ENCODE results near the gene CALR3.
"Not testable (repeated sequence)": the region's sequence is repeated elsewhere in the genome, so short reads cannot be mapped to it uniquely, and the experiment has no call there.

Gene CALR3

DNA sequence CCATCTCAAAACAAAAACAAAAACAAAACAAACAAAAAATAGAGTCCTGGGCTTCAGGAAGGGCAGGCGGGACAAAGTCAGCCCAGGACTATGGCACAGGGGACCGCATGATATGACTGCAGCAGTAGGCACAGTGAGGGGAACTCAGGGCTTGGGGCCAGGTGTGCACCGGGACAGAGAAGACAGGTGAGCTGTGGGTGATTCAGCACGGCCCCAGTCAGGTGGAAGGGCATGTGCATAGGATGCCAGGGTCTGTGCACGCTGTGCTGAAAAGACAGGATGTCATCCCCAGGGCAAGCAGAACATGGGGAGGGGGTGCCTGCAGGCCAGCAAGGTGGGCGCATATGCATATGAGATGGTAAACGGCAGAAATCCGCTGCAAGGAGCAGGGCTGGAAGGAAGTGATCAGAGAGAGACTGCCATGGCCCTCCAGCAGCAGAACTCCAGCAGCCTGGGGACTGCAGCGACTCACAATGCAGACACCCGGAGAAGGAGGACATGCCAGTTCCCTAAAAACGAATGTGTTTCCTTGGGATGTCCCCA is 39.2 kb downstream of the CALR3 start:
- no peak for DNase-seq

DNA sequence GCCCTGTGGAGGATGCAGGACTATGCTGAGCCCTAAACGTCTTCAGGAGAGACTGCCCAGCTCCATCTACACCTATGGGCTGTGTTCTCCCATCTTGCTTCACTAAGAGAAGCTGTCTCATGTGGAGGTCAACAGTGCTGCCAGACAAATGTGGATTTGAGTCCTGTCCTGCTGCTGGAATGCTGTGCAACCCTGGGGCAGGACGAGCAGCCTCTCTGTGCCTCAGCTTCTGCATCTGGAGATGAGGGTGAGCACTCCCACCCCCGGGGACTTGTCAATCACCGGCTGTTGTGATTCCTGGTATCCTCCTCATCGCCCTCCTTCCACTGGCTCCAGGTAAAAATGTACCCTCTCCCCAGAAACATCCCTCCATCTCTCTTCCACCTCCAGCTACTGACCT is 40.5 kb downstream of the CALR3 start:
- DNase-seq = no peak

DNA sequence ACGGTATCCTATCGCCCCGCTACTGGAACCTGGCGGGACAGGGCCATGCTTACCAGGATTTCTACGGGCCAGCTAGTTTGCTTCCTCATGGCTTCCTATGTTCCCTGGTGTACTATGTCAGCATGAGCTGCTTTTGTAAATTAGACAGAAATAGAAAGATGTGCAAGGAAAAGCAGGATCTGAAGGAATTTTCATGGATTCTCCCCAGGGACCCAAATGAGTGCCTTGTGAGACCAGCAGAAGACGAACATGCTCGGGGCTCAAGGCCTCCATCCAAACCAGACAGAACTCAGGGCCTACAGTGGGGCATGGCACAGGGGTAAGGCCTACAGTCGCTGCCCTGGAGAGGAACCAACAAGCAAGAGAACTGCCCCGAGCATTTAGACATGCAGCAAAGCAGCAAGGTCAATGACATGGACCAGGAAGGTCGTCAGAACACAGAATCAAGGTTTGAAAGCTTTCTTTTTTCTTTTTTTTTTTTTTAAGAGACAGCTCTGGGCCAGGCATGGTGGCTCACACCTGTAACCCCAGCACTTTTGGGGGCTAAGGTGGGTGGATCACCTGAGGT is 41.5 kb downstream of the CALR3 start:
- DNase-seq = no peak

GRCh38 chr19:16452325-16452724 is 43.6 kb downstream of the CALR3 start:
- no peak for DNase-seq

DNA sequence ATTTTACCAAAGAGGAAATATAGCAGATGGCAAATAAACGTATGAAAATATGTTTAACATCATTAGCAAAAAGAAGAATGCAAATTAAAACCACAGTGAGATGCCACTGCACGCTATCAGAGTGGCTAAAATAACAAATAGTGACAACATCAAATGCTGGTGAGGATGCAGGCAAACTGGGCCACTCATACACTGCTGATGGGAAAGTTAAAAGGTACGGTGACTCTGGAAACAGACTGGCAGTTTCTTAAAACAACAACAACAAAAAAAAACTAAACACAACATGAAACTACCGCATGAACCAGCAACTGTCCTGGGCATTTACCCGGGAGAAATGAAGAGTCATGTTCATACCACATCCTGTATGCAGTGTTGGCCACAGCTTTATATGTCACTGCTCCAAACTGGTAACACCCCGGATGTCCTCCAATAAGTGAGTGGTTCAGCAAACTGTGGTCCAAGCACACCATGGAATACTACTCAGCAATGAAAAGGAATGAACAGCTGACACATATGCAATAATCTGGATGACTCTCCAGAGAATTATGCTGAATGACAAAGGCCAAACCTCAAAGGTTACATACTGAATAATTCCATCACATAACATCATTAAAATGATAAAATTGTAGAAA is 46.5 kb downstream of the CALR3 start:
- DNase-seq = no peak

GRCh38 chr19:16448872-16449271 is 47.1 kb downstream of the CALR3 start:
- DNase-seq = not testable (repeated sequence)

DNA sequence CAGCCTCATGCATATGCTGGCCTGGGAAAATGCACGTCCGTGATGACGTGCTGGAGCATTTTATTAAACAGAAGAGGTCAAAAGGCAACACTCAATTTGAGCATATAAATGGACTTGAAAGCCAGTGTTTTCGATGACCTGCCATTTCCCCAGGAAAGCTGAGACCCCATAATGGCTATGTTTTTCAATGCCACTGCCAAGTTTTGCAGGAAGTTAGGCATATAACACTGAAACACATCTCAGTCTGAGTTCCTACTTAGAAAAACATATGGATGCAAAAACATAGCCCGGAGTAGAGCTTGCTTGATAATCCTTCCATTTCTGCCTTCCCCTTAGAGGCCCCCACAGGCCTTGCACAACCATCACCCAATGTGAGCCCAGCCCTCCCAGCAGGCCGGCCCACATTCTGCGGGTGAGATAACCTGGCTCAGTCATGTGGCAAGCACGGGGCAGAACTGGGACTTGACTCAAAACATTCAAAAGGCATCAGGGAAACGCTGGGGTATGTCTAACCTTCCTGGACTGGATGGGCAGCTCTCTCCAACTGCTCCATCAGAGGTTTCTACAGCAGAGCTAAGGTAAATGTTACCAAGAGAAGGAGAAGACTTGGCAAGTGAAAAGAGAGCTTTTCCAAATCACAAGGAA is 49.1 kb downstream of the CALR3 start:
- no peak for DNase-seq

DNA sequence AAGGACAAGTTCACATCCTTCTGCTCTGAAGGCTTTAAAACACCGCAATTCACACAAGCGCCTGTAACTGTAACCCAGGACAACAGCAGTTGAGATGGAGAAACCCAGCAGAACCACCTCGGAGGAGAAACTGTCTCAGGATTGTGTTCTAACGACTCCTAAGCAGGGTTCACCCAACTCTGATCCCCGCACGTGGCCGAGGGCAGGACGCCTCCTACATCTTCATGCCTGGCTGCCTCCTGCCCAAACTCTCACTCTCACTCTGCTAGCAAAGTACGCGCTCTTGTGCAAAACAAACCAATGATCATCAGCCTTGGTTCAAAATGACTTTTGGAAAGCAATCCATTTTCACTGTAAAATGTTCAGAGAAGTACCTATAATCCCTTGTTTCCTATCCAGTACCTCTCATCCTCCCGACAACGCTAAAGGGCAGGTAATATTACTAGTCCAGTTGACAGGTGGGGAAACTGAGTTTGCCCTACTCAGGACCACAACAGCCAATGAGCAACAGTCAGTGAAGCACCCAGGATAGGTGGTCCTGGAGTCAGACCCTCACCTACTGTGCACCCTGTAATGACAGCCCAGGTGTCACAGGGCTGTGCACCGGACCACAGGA is 49.8 kb downstream of the CALR3 start:
- DNase-seq = no peak

DNA sequence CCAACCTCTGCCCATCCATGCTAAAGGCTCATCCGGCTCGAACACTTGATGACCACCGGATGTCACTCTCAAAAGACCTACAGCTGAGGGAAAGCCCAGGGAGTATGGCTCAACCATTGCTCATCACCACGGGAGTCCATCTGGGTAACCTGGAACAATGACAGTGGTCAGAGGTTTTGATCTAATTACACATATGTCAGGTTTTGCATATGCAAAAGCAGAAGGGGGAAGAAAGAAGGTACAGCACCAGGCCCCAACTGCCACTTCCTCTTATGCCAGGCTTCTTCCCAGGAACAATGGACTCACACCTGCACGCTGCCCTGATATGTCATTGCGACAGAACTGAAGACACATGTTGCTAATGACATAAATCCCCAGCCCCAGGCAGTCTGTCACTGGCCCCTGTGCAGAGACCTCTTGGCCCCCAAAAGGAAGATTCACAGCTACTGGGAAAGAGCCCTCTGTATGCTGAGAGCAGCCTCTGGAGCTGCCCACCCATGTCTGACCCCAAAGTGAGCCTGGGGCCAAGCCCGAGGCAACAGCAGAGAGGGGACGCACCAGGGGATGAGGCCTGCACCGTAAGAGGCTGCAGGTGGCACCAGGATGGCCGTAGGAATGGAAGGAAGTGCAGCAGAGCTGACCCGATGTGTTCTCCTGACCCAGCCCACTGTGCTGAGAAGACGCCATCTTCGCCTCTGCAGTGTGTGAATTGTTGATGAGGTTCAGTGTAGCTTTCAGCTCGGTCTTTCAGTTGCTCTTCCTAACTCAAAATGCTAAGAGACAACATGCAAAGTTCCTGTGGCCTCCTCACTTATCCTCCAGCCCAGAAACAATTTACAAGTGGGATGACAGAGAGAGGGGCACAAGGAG is 50.5 kb downstream of the CALR3 start:
- no peak for DNase-seq

DNA sequence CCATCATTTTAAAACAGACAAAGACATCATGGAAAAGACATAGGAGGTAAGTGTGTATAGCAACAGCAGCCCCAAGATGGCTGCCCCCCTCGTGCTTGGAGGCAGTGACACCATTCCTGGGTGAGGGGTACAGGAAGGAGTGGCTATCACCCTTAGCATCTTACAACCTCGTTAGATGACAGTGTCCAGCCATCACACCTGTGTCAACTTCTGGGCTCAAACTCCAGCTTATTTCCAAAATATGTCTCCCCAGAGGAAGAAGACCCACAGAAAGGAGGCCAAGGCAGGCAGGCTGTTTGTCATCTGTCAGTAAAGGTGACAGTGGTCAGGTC is 51.7 kb downstream of the CALR3 start:
- no peak for DNase-seq

DNA sequence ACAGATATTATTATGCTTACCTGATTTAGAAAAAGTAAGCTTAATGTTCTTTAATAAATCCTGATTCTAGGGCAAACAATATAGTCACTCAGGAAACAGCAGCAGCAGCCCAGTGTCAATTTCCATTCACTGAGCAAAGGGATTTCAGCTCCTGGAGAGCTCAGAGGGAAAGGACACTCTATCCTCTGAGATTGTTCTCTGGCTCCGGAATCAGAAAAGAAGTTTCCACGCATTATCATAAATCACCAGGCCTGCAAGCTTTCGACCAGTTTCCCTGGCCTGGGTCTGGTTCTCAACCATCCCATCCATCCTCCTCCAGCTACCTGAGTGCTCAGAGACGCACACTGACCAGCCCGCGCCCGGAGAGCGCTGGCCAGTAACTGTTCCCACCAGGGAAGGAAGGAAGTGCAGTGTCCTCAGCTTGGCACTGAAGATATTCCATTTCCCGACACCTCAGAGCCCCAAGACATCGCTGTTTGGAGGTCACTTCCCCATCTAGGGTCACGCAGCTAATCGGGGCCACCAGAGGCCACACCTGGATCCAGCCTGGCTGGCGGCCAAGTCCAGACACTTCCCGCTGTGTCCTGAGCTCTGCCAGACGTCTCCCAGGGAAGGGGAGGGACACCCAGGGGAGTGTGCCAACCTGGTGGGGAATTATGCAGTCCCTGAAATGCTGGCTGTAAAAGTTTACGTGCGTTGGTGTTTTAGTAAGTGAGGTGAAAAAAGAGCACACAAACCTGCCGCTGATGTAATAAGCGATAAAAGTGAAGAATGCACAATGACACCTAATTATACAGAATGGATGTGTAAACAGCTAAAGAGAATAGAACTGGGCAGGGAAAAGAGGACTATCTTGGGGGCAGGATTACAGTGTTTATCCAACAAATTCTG is 53.3 kb downstream of the CALR3 start:
- DNase-seq = no peak

DNA sequence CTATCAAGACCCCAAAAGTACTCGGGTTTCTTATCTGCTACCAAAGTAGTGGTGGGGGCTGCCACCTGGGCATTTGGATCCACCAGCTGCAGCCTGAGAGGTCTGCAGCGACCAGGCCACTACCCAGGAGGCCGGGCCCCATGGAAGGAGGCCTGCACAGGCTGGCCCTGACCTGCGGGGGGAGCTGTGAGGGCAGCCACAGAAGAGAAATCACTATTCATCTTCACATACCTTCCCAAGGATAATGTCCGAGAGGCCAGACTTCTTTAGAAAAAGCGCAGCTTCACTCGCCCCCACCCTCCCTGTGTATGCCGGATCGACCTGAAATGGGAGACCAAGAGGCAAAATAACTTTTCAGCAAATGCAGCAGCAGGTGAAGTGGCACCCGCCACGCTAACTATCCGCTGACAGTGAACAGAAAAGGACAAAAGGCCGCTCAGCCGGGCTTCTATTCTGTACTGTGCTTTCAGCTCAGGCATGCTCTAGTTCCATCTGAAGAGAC is 54.3 kb downstream of the CALR3 start:
- DNase-seq = no peak

- DNase-seq = no peak
Observed at GRCh38 chr19:16436780-16437332, 59.1 kb downstream of the CALR3 start.

DNA sequence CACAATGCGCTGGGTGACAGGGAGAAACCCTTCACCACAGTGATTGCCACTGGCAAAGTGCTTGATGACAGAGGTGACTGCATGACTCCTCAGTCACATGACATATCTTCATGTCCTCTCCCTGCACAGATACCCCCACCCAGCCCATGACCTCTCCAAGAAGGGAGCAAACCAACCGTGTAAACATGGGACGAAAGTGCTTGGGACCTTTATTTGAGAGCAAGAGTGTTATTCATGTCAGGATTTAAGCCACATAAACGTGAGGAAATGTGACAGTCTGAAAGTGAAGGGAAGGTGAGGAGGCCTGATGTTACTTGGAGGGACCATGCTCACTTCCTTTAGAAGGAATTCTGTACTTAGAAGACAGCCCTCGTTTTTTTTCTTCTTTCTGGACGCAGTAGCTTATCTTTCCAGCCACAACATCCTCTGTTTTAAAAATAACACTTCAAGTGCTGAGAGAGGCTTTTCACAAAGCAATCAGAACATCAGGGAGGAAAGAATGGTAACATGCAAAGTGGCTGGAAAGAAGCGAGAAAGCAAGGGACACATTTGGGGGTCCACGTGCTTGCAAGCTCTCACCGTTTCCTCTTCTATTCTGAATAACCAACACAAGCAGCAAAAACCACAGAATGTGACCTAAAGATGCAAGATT is 59.8 kb downstream of the CALR3 start:
- no peak for DNase-seq

GRCh38 chr19:16435238-16435917 is 60.6 kb downstream of the CALR3 start:
- no peak for DNase-seq

DNA sequence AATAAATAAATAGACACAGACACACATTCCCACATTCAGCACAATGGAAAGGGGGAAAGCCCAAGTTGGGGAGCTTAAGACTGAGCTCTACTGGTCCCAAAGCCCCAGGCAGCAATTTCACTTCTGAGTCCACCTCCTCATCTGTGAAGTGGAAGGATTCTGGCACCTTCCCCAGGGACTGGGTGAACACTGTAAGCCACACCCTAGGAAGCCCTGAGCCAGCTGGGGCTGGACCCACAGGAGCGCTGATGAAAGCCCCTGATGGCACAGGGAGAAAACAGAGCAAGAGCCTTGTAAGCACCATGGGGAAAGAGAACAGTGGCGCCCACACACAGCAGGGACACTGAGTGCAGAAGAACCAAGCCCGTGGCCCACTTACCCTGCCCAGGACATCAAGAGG is 62.0 kb downstream of the CALR3 start:
- DNase-seq = no peak

DNA sequence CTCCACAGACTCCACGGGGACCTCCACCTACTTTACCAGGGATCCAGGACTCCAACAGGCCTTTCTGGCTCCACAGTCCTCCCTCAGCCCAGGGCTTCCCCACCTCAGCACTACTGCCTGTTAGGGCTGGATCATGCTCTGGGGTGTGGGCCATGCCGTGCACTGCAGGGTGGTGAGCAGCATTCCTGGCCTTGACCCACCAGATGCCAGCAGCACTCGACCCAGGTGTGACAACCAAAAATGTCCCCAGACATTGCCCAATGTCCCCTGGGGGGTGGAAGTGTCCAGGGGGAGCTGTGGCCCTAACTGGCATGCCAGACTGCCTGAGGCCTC is 66.2 kb downstream of the CALR3 start:
- no peak for DNase-seq

DNA sequence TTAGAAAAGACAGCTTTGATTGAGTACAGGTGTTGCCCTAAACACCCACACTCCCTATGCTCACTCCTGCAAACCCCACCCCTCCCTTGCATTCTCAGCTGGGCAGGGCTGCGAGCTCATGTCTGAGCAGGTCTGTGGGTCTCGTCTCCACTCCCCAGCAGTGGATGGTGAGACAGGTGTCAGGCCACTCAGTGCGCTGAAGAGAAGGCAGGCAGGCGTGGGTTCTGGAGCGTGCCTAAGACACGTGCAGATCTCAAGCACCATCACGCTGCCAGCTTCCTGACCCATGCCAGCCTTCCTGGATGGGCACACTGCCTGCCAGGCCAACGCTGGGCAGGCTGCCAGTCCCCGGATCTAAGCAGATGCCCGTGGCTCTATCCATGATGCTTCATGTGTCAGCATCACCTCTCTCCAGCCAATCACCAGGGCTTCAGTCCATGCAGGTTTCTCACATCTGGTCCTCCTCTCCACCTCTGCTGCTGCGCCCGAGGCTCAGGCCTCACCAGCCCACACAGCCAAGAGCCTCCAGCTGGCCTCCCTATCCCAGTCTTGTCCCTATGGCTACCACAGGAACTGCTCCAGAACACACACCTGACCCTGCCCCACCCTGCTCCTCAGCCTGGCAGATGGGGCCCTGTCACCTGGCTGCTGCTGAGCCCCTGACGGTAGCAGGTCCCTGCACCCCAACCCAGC is 66.8 kb downstream of the CALR3 start:
- no peak for DNase-seq
